ENCODE measurements around the gene POC1A. TPM values are rescaled to one million over a fixed set of nuclear protein-coding genes. Genes with fewer than 3 reads are reported as not detected.

POC1A gene
- total RNA-seq, 1 donor from 2014 or later = 5.7 TPM

- TF ChIP-seq CTCF (IDR thresholded peaks at IDR 0.05) = no peak
These were observed 49.3 kb downstream of the POC1A start for GRCh38 chr3:52104684-52105640.

GRCh38 chr3:52102934-52103333 lies 51.3 kb downstream of the POC1A start:
- no peak for DNase-seq (ENCODE audit: low spot score)
- Mint-ChIP-seq H3K27me3 (ENCODE audit: low read depth) (no peaks in the 10 kb centered on the region), H3K4me1 (ENCODE audit: low read depth) (no peaks in the 10 kb centered on the region), H3K27ac (ENCODE audit: unreplicated experiment) (no peak overlapping the region), H3K4me3 (ENCODE audit: unreplicated experiment) (no peak overlapping the region), H3K9me3 (ENCODE audit: low read depth) (peaks cover 14% of the 10 kb centered on the region), H3K36me3 (ENCODE audit: low read depth) (peaks cover 5% of the 10 kb centered on the region)
- no peak for TF ChIP-seq CTCF (IDR thresholded peaks at IDR 0.05)

More at GRCh38 chr3:52104684-52105640, 49.3 kb downstream of the POC1A start:
- Mint-ChIP-seq H3K4me1 (ENCODE audit: low read depth) (peaks cover 9% of the 10 kb centered on the region), H3K9me3 (ENCODE audit: low read depth) (peaks cover 14% of the 10 kb centered on the region), H3K27me3 (ENCODE audit: low read depth) (no peaks in the 10 kb centered on the region), H3K4me3 (ENCODE audit: unreplicated experiment) (no peak overlapping the region), H3K27ac (ENCODE audit: unreplicated experiment) (no peak overlapping the region), H3K36me3 (ENCODE audit: low read depth) (peaks cover 5% of the 10 kb centered on the region)
- peak; percentile 19 for DNase-seq (ENCODE audit: low spot score)

GRCh38 chr3:52099001-52099401 lies 55.2 kb downstream of the POC1A start:
- Mint-ChIP-seq H3K4me3 (ENCODE audit: unreplicated experiment) (no peak overlapping the region), H3K27ac (ENCODE audit: unreplicated experiment) (no peak overlapping the region), H3K36me3 (ENCODE audit: low read depth) (peaks cover 3% of the 10 kb centered on the region)

GRCh38 chr3:52097851-52098507 lies 56.2 kb downstream of the POC1A start:
- H3K9me3 Mint-ChIP-seq (ENCODE audit: low read depth) = peaks cover 14% of the 10 kb centered on the region
- no peak overlapping the region for H3K27ac Mint-ChIP-seq (ENCODE audit: unreplicated experiment)
- no peak for TF ChIP-seq CTCF (IDR thresholded peaks at IDR 0.05)
- peaks cover 3% of the 10 kb centered on the region for H3K36me3 Mint-ChIP-seq (ENCODE audit: low read depth)
- peak; percentile 34 for DNase-seq (ENCODE audit: low spot score)
- peaks cover 18% of the 10 kb centered on the region for H3K4me1 Mint-ChIP-seq (ENCODE audit: low read depth)
- H3K27me3 Mint-ChIP-seq (ENCODE audit: low read depth) = no peaks in the 10 kb centered on the region
- no peak overlapping the region for H3K4me3 Mint-ChIP-seq (ENCODE audit: unreplicated experiment)

More at GRCh38 chr3:52099001-52099401, 55.2 kb downstream of the POC1A start:
- H3K4me1 Mint-ChIP-seq (ENCODE audit: low read depth) = peaks cover 7% of the 10 kb centered on the region
- peaks cover 14% of the 10 kb centered on the region for H3K9me3 Mint-ChIP-seq (ENCODE audit: low read depth)
- peak; percentile 49 for DNase-seq (ENCODE audit: low spot score)
- H3K27me3 Mint-ChIP-seq (ENCODE audit: low read depth) = no peaks in the 10 kb centered on the region
- no peak for TF ChIP-seq CTCF (IDR thresholded peaks at IDR 0.05)

All from chondrocyte (in vitro differentiated cells).